Esophagus muscularis mucosa (tissue), 3 donors: ENCODE results near the gene AJUBA.

Experiments
- CTCF ChIP-seq, 3 experiments: fragments of 200-600 bp in 2 of 3; fragments of 450-650 bp in 1 of 3; sonication (generic) in 2 of 3; IDR thresholded peaks; one replicate each; pipeline ENCODE4 v1.5.1; 2017 to 2019; ENCODE audit warnings: antibody characterized with exemption in 3 of 3, mild to moderate bottlenecking in 2 of 3, moderate library complexity in 1 of 3
- POLR2A ChIP-seq: fragments of 450-650 bp; IDR thresholded peaks from one replicate; pipeline ENCODE4 v1.6.1; 2017; ENCODE audit warnings: antibody characterized with exemption, moderate library complexity, mild to moderate bottlenecking, low read depth
- POLR2AphosphoS5 ChIP-seq, 2 donors: sonication (generic); formaldehyde crosslinking; IDR thresholded peaks; one replicate each; pipeline ENCODE4 v1.6.1; 2017; ENCODE audit warnings: antibody characterized with exemption in 2 of 2

- TF ChIP-seq POLR2A (no peak), CTCF (IDR thresholded peaks at IDR 0.05) (no peak), POLR2AphosphoS5 (IDR thresholded peaks at IDR 0.05) (no peak)
These were observed 11.2 kb downstream of the AJUBA start for GRCh38 chr14:22971152-22971551.
